ENCODE measurements around the gene GULP1.

DNA sequence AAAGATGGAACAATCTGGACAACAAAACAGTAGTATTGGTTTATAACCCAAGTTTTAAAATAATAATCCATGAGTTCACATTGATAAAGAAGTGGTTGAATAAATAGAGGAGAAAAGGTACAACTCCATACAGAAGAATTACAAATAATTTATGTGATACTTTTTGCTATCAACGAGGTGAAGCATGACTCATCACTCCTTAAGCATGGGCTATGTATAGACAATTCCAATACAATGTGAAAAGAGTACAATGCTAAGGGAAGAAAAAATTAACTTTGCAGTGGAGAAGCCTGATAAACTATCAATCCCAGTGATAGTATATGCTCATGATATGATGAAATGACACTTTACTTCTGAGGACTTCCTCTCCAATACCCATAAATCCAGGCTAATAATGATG, 312.9 kb downstream of the GULP1 start:
- TF ChIP-seq YY1 (IDR thresholded peaks at IDR 0.05; ENCODE audit: low read depth) (no peak), NFIC (IDR thresholded peaks at IDR 0.05) (no peak)

Measured in Ishikawa (cell line).